Amniotic stem cell (primary cell): ENCODE measurements around the gene NFKBIB.
"Not testable (repeated sequence)": the region's sequence is repeated elsewhere in the genome, so short reads cannot be mapped to it uniquely, and the experiment has no call there.

Source experiments
- DNase-seq: peaks from one replicate; lab custom pipeline; 2025; lab: John Stamatoyannopoulos, UW

Gene NFKBIB

GRCh38 chr19:38875656-38876395, 23.9 kb upstream of the NFKBIB start:
- no peak for DNase-seq

DNA sequence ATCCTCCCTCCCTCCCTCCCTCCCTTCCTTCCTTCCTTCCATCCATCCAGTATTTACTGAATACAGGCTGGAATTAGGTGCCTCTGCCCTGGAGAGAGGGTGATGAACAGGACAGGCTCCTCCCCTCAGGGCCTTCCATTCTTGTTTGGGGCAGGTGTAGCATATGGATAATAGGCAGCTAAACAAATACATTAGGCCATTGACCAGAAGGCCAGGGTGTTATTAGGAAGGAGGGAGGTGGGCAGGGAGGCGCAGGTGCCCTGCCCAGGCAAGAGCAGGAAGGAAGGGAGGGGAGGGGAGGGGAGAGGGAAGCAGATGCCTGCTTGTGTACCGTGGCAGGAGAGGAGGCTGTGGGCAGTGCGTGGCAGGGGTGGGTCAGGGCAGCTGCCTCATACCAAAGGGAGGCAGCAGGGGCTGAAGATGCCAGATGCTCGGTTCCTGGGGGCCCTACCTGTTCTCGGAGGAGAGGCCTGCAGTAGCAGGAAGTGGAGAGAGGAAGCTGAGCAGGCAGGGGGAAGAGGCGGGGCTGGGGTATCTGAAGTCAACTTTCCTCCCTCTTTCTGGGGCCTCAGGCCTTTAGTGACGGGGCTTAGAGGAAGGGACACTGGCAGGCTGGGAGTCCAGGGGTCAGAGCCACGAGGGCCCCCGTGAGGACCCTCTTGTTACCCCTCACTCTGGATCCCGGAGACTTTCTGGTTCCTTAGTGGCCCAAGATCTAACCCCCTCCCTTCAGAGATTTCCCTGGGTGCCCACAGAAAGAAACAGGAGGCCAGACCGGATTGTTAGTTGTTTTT, 21.8 kb upstream of the NFKBIB start, which contains the start of gene RINL:
TSS of gene RINL (minus strand) at position 495 of the 794 bp plus-strand sequence. CDS start 1,533 bp downstream, outside the sequence.
- DNase-seq = no peak

DNA sequence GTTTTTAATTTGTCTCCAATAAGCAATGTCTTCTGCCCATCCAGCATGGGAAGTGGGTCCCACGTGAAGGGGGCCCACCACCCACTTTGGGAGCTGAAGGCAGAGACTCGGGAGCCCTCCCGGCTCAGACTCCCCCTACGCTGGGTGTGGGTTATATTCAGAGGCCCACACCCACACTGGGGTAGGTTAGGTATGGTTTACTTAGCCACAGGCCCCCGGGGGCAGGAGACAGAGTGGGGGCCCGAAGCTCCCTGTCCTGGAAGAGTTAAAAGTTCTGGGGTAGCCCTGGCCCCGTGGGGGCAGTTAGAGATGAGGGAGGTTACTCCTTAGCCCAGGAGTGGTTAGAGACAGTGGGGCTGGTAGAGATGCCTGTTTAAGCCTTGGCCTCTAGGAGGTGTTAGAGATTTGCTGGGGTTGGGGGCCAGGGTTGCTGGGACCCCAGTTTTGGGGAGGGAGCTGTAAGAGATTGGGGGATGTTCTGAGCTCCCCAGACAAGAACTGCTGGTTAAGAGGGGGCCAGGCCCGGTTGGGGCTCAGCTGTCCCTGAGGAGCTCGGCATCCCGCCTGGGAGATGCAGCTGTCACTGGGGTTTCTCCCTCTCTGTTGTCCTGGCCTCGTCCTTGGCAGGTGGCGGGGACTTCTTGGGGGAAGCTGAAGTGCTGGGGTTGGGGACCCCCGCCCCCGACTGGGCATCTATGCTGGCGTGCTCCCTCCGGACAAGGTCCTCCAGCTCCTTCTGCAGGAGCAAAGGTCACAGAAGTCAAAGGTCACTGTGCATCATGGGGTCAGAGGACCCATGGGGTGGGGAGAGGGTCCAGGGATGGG, 21.0 kb upstream of the NFKBIB start:
- no peak for DNase-seq

GRCh38 chr19:38879400-38879751, 20.4 kb upstream of the NFKBIB start:
- no peak for DNase-seq

GRCh38 chr19:38880076-38880881, 19.5 kb upstream of the NFKBIB start:
- DNase-seq = no peak

DNA sequence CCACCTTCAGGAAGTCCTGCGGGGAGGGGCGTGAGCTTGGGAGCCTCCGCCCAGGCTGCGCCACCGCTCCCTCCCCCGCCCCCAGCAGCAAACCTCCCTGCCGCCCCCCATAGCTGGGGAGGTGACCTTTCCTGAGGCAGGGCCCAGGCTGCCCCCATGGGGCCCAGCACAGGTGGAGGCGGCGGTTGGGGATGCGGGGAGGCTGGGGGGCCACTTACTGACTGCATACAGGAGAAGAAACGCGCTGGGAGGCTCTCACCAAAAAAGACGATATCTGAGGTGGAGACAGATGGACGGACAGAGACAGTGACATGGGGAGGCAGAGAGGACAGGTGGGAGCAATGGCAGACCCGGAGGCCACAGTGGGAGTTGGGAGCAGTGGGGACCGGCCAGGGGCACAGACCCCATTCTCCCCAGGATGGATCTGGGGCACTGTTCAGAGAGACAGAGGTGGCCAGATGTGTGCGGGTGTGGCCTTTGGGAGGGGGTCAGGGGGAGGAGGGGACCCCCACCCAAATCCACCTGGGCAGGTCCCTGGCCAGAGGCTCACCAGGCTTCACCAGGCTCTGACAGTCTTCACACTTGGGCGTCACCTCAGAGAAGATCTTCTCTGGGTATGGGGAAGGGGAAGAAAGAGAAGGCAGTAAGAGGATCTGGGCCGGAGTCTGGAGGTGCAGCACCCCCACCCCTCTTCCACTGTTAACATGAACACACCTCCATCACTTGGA, 18.7 kb upstream of the NFKBIB start:
- no peak for DNase-seq

DNA sequence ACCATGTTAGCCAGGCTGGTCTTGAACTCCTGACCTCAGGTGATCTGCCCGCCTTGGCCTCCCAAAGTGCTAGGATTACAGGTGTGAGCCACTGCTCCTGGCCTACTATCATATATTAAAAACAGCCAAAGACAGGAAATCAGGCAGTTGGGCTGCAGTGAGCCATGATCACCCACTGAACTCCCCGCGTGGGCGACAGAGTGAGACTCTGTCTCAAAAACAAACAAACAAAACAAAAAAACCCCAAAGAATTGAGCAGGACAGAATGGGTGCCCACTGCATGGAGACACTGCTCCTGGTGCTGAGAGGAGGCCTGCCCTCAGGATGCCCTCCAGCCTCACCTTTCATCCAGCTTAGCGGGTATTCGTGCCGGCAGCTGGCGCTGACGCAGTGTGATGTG, 16.5 kb upstream of the NFKBIB start:
- DNase-seq = no peak

DNA sequence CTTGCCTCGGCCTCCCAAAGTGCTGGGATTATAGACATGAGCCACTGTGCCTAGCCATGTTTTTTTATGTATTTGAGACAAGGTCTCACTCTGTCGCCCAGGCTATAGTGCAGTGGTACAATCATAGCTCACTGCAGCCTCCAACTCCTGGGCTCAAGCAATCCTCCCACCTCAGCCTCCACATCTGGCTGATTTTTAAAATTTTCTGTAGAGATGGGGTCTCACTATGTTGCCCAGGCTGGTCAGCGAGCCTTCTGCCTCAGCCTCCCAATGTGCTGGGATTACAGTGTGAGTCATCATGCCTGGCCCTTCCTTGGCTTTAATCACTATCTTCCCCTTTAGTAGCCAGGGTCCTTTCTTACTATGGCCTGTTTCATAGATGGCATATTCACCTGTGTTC, 15.1 kb upstream of the NFKBIB start:
- not testable (repeated sequence) for DNase-seq

DNA sequence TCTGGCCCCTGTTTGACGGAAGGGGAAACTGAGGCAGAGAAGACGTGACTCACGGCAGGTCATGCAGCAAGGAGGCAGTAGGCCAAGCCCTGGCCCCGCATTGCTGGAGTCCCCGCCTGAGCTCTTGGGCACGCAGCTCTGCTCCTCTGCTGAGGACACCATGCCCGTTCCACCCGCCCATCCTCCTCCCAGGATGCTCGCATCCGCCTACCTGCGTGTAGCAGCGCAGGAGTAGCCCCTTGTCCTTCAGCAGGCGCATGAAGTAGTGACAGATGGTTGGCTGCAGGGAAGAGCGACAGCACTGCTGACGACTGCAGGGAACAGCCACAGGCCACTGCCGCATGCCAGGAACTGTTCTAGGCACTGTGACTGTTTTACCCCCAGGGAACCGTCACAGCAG, 10.9 kb upstream of the NFKBIB start:
- no peak for DNase-seq

- no peak for DNase-seq
These were observed 10.0 kb upstream of the NFKBIB start for GRCh38 chr19:38889803-38890202.

- DNase-seq = no peak
These were observed 9.1 kb upstream of the NFKBIB start for GRCh38 chr19:38890686-38891085.

- no peak for DNase-seq
These were observed 8.0 kb upstream of the NFKBIB start for GRCh38 chr19:38891771-38892170.

DNA sequence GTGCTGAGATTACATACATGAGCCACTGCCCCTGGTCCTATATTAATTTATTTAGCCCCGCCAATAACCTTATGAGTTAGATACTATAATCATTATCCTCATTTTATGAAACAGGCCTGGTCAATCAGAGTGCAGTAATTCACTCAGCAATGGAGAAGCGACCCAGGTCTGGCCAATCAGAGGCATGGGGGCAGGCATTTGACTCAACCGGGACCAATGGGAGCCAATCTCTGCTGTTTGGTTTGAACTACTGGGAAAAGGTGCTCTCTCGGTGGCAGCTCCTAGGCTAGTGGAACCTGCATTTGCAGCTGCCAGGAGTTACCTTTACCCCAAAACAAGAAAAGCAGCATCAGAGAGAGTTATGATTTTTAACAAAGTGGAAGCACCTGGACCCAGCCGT, 6.9 kb upstream of the NFKBIB start:
- no peak for DNase-seq

GRCh38 chr19:38893341-38893771, 6.4 kb upstream of the NFKBIB start:
- DNase-seq = no peak

GRCh38 chr19:38894968-38895367, 4.8 kb upstream of the NFKBIB start:
- DNase-seq = no peak

DNA sequence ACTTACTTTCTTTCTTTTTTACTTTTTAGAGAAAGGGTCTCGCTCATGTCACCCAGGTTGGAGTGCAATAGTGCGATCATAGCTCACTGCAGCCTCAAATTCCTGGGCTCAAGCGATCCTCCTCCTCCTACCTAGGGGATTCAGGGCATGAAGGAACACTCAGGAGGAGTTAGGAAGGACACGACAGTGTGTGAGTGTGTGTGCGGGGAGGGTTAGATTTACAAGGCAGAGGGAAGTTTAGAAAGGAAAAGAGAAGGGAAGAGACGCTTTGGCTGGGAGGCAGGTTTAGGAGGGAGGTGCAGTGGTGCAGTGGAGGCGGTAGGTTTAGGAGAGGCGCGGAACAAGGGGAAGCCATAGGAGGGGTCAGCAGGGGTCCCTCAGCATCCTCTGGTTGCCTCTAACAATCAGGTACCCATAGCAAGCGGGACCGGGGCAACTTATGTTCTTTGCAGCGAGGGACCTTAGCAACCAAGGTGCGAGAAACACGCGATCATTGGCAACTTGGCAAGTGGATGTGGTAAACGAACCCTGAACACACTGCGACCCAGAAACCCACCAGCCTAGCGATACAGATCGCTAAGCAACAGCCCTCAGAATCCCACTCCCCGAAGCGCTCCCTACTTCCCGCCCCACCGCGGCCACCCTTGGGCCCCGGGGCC, 852 bp upstream of the NFKBIB start:
- DNase-seq = no peak

- DNase-seq = peak; percentile 50
These were observed 447 bp downstream of the NFKBIB start for GRCh38 chr19:38900202-38900629.

DNA sequence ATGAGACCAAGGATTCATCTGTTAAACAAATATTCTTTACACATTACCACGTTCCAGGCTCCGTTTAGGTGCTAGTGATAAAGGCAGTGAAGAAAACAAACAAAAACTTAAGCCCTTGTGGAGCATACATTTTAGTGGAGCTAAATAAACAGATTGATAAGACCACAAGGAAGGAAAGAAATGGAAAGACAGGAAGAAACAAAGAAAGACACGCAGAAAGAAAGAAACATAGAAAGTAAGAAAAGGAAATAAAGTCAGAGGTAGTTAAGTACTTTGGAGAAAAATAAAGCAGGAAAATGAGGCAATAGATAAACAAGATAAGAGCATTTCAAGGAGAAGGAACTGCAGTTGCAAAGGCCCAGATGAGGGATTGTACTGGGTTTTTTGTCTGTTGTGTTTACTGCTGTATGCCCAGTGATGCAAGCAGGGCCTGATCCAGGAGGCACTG, 998 bp downstream of the NFKBIB start:
- no peak for DNase-seq

DNA sequence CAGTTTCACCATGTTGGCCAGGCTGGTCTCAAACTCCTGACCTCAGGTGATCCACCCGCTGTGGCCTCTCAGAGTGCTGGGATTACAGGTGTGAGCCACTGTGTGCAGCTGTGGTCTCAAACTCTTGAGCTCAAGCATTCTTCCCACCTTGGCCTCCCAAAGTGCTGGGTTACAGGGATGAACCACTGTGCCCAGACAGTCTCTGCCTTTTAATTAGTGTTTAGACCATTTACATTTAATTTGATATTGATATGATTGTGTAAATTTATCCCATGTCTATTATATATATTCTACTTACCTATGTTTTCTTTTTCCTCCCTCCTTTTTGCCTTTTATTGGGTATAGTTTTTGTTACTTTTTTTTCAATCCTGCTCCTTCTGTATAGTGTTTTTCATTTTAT, 1.9 kb downstream of the NFKBIB start:
- no peak for DNase-seq
